Measurements from ENCODE around the gene ABTB2.

ABTB2 gene

GRCh38 chr11:34128824-34129223 lies 229.0 kb downstream of the ABTB2 start:
- peaks cover 87% of the 10 kb centered on the region for H3K36me3 ChIP-seq (ENCODE audit: insufficient read depth, low read length)
- no peak overlapping the region for H3K4me3 ChIP-seq (ENCODE audit: low read depth in 1 of 2, low read length in 2 of 2)
- no peaks in the 10 kb centered on the region for H3K4me1 ChIP-seq (ENCODE audit: insufficient read depth, low read length)
- no peaks in the 10 kb centered on the region for H4K20me1 ChIP-seq (ENCODE audit: insufficient read depth, low read length)
- no peaks in the 10 kb centered on the region for H3K27me3 ChIP-seq (ENCODE audit: insufficient read depth, low read length, poor library complexity)
- no peak overlapping the region for H3K9ac ChIP-seq (ENCODE audit: low read depth, low read length)
- no peak overlapping the region for H3K27ac ChIP-seq (ENCODE audit: low read length)
- H3K4me2 ChIP-seq (ENCODE audit: insufficient read depth, low read length) = no peak overlapping the region
- no peak overlapping the region for H2AFZ ChIP-seq (ENCODE audit: low read depth, low read length)
- TF ChIP-seq EZH2 (IDR thresholded peaks at IDR 0.05; ENCODE audit: borderline replicate concordance, low read depth, low read length, severe bottlenecking) (no peak), CTCF (IDR thresholded peaks at IDR 0.05; ENCODE audit: borderline replicate concordance, extremely low read depth, low read length, poor library complexity, severe bottlenecking) (no peak)
- H3K9me3 ChIP-seq (ENCODE audit: insufficient read depth, low read length, severe bottlenecking) = no peaks in the 10 kb centered on the region
- no peaks in the 10 kb centered on the region for H3K79me2 ChIP-seq (ENCODE audit: insufficient read depth, low read length)
- DNase-seq (no peak), ATAC-seq (ENCODE audit: insufficient read depth, low read depth) (no peak)

- no peak overlapping the region for H3K4me3 ChIP-seq (ENCODE audit: low read depth in 1 of 2, low read length in 2 of 2)
- no peaks in the 10 kb centered on the region for H3K79me2 ChIP-seq (ENCODE audit: insufficient read depth, low read length)
- H3K4me1 ChIP-seq (ENCODE audit: insufficient read depth, low read length) = no peaks in the 10 kb centered on the region
- H3K9ac ChIP-seq (ENCODE audit: low read depth, low read length) = no peak overlapping the region
- H3K36me3 ChIP-seq (ENCODE audit: insufficient read depth, low read length) = peaks cover 88% of the 10 kb centered on the region
- no peaks in the 10 kb centered on the region for H3K27me3 ChIP-seq (ENCODE audit: insufficient read depth, low read length, poor library complexity)
- H2AFZ ChIP-seq (ENCODE audit: low read depth, low read length) = no peak overlapping the region
- TF ChIP-seq CTCF (IDR thresholded peaks at IDR 0.05; ENCODE audit: borderline replicate concordance, extremely low read depth, low read length, poor library complexity, severe bottlenecking) = no peak
- TF ChIP-seq EZH2 (IDR thresholded peaks at IDR 0.05; ENCODE audit: borderline replicate concordance, low read depth, low read length, severe bottlenecking) = no peak
- ATAC-seq (ENCODE audit: insufficient read depth, low read depth) (no peak), DNase-seq (no peak)
- no peak overlapping the region for H3K27ac ChIP-seq (ENCODE audit: low read length)
- H3K4me2 ChIP-seq (ENCODE audit: insufficient read depth, low read length) = no peak overlapping the region
- H3K9me3 ChIP-seq (ENCODE audit: insufficient read depth, low read length, severe bottlenecking) = no peaks in the 10 kb centered on the region
- H4K20me1 ChIP-seq (ENCODE audit: insufficient read depth, low read length) = no peaks in the 10 kb centered on the region
Observed at GRCh38 chr11:34126959-34127848, 230.6 kb downstream of the ABTB2 start.

- Histone ChIP-seq H3K4me2 (ENCODE audit: insufficient read depth, low read length) (no peak overlapping the region), H3K27ac (ENCODE audit: low read length) (no peak overlapping the region)
Observed at GRCh38 chr11:34124885-34125668, 232.7 kb downstream of the ABTB2 start.

More at GRCh38 chr11:34124885-34125668, 232.7 kb downstream of the ABTB2 start:
- no peak overlapping the region for H3K9ac ChIP-seq (ENCODE audit: low read depth, low read length)
- H3K36me3 ChIP-seq (ENCODE audit: insufficient read depth, low read length) = peaks cover 85% of the 10 kb centered on the region
- H2AFZ ChIP-seq (ENCODE audit: low read depth, low read length) = no peak overlapping the region
- no peak overlapping the region for H3K4me3 ChIP-seq (ENCODE audit: low read depth in 1 of 2, low read length in 2 of 2)
- DNase-seq (no peak), ATAC-seq (ENCODE audit: insufficient read depth, low read depth) (no peak)
- H3K9me3 ChIP-seq (ENCODE audit: insufficient read depth, low read length, severe bottlenecking) = no peaks in the 10 kb centered on the region
- H3K27me3 ChIP-seq (ENCODE audit: insufficient read depth, low read length, poor library complexity) = no peaks in the 10 kb centered on the region
- TF ChIP-seq EZH2 (IDR thresholded peaks at IDR 0.05; ENCODE audit: borderline replicate concordance, low read depth, low read length, severe bottlenecking) = no peak
- TF ChIP-seq CTCF (IDR thresholded peaks at IDR 0.05; ENCODE audit: borderline replicate concordance, extremely low read depth, low read length, poor library complexity, severe bottlenecking) = no peak
- H4K20me1 ChIP-seq (ENCODE audit: insufficient read depth, low read length) = 0 out of 2 replicates have a peak, but pooled peaks cover 3% of the 10 kb centered on the region
- no peaks in the 10 kb centered on the region for H3K4me1 ChIP-seq (ENCODE audit: insufficient read depth, low read length)
- H3K79me2 ChIP-seq (ENCODE audit: insufficient read depth, low read length) = no peaks in the 10 kb centered on the region

All from DND-41 (cell line).